HEK293 (cell line): ENCODE data around the gene ADAM33.

Source experiments
- CTCF ChIA-PET: fragments of 350-600 bp; formaldehyde crosslinking; extraction: SDS; loops from one replicate; lab custom pipeline; 2021; ENCODE audit warnings: antibody characterized with exemption; lab: Yijun Ruan, JAX
- POLR2A ChIA-PET: fragments of 300-600 bp; formaldehyde crosslinking; extraction: SDS; loops from one replicate; lab custom pipeline; 2020; ENCODE audit warnings: antibody characterized with exemption, inconsistent platforms; lab: Yijun Ruan, JAX
- H3K27ac ChIP-seq: fragments of 200-500 bp; sonication (Bioruptor generic); 2 replicates; pipeline ENCODE4 v1.5.1; 2014; ENCODE audit warnings: low read depth, low read length, control low read depth, inconsistent platforms; ENCODE audit errors: extremely low read depth
- H3K36me3 ChIP-seq, 2 experiments: fragments of 200-500 bp in 1 of 2; sonication (Bioruptor generic) in 1 of 2; 1 replicate in 1 of 2; 2 replicates in 1 of 2; pipeline ENCODE4 v1.5.1; 2014 to 2017; ENCODE audit warnings: inconsistent platforms in 2 of 2, low read length in 2 of 2; ENCODE audit not compliant: control insufficient read depth in 2 of 2, insufficient read depth in 1 of 2
- H3K4me1 ChIP-seq: fragments of 200-500 bp; sonication (Bioruptor generic); 2 replicates; pipeline ENCODE4 v1.5.1; 2014; ENCODE audit warnings: mild to moderate bottlenecking, low read length, inconsistent platforms; ENCODE audit not compliant: control insufficient read depth, insufficient read depth
- H3K4me3 ChIP-seq: 2 replicates; pipeline ENCODE4 v1.5.1; 2011; ENCODE audit warnings: low read depth, mild to moderate bottlenecking, control low read depth, low read length, moderate library complexity
- H3K9me3 ChIP-seq: fragments of 200-500 bp; sonication (Bioruptor generic); 2 replicates; pipeline ENCODE4 v1.5.1; 2014; ENCODE audit warnings: low read depth, low read length, inconsistent platforms; ENCODE audit not compliant: control insufficient read depth, insufficient read depth
- BCL11A ChIP-seq: fragments of 450-650 bp; formaldehyde crosslinking; IDR thresholded peaks from 2 replicates; pipeline ENCODE4 v1.5.1; 2016; ENCODE audit warnings: low read depth, missing biosample characterization, missing genetic modification characterization
- GFI1B ChIP-seq: fragments of 450-650 bp; formaldehyde crosslinking; IDR thresholded peaks from 2 replicates; pipeline ENCODE4 v1.5.1; 2016; ENCODE audit warnings: missing biosample characterization, missing genetic modification characterization
- HOXD13 ChIP-seq: sonication (generic); formaldehyde crosslinking; IDR thresholded peaks from 2 replicates; pipeline ENCODE4 v1.8.0; 2022; ENCODE audit warnings: missing genetic modification reagents, borderline replicate concordance
- OVOL3 ChIP-seq: fragments of 450-650 bp; formaldehyde crosslinking; IDR thresholded peaks from 2 replicates; pipeline ENCODE4 v1.5.1; 2016; ENCODE audit warnings: missing biosample characterization, missing genetic modification characterization
- PRDM1 ChIP-seq: fragments of 450-650 bp; formaldehyde crosslinking; IDR thresholded peaks from 2 replicates; pipeline ENCODE4; 2016; ENCODE audit warnings: missing biosample characterization, missing genetic modification characterization
- RBAK ChIP-seq: fragments of 450-650 bp; formaldehyde crosslinking; IDR thresholded peaks from 2 replicates; pipeline ENCODE4 v1.5.1; 2016; ENCODE audit warnings: missing biosample characterization, missing genetic modification characterization
- SP3 ChIP-seq: fragments of 450-650 bp; formaldehyde crosslinking; IDR thresholded peaks from 2 replicates; pipeline ENCODE4 v1.5.1; 2016; ENCODE audit warnings: missing biosample characterization, missing genetic modification characterization
- YY1 ChIP-seq: fragments of 450-650 bp; formaldehyde crosslinking; IDR thresholded peaks from 2 replicates; pipeline ENCODE4 v1.5.1; 2018; ENCODE audit warnings: missing biosample characterization, missing genetic modification characterization
- ZBTB17 ChIP-seq: fragments of 450-650 bp; formaldehyde crosslinking; IDR thresholded peaks from 2 replicates; pipeline ENCODE4 v1.5.1; 2016; ENCODE audit warnings: missing biosample characterization, missing genetic modification characterization
- ZBTB48 ChIP-seq: fragments of 450-650 bp; formaldehyde crosslinking; IDR thresholded peaks from 2 replicates; pipeline ENCODE4 v1.5.1; 2016; ENCODE audit warnings: missing biosample characterization, missing genetic modification characterization
- ZBTB6 ChIP-seq: fragments of 450-650 bp; formaldehyde crosslinking; IDR thresholded peaks from 2 replicates; pipeline ENCODE4 v1.5.1; 2017; ENCODE audit warnings: missing biosample characterization, missing genetic modification characterization
- ZFHX2 ChIP-seq: fragments of 450-650 bp; formaldehyde crosslinking; conservative IDR thresholded peaks from 2 replicates; pipeline ENCODE4 v1.5.1; 2016; ENCODE audit warnings: missing biosample characterization, missing genetic modification characterization
- ZFP3 ChIP-seq: fragments of 450-650 bp; formaldehyde crosslinking; IDR thresholded peaks from 2 replicates; pipeline ENCODE4 v1.5.1; 2016; ENCODE audit warnings: low read depth, missing biosample characterization, missing genetic modification characterization
- ZNF114 ChIP-seq: fragments of 450-650 bp; formaldehyde crosslinking; IDR thresholded peaks from 2 replicates; pipeline ENCODE4 v1.5.0; 2017; ENCODE audit warnings: missing biosample characterization, missing genetic modification characterization
- ZNF174 ChIP-seq: fragments of 450-650 bp; formaldehyde crosslinking; IDR thresholded peaks from 2 replicates; pipeline ENCODE4 v1.5.0; 2017; ENCODE audit warnings: missing biosample characterization, mild to moderate bottlenecking, missing genetic modification characterization
- ZNF214 ChIP-seq: fragments of 450-650 bp; formaldehyde crosslinking; IDR thresholded peaks from 2 replicates; pipeline ENCODE4 v1.5.1; 2017; ENCODE audit warnings: missing biosample characterization, mild to moderate bottlenecking, missing genetic modification characterization, borderline replicate concordance
- ZNF266 ChIP-seq: fragments of 450-650 bp; formaldehyde crosslinking; IDR thresholded peaks from 2 replicates; pipeline ENCODE4 v1.5.1; 2016; ENCODE audit warnings: missing biosample characterization, missing genetic modification characterization, low read depth
- ZNF48 ChIP-seq: fragments of 450-650 bp; formaldehyde crosslinking; IDR thresholded peaks from 2 replicates; pipeline ENCODE4 v1.5.1; 2016; ENCODE audit warnings: missing biosample characterization, missing genetic modification characterization
- ZNF521 ChIP-seq: fragments of 450-650 bp; formaldehyde crosslinking; IDR thresholded peaks from 2 replicates; pipeline ENCODE4 v1.5.1; 2017; ENCODE audit warnings: missing biosample characterization, mild to moderate bottlenecking, missing genetic modification characterization
- ZNF670 ChIP-seq: fragments of 450-650 bp; formaldehyde crosslinking; IDR thresholded peaks from 2 replicates; pipeline ENCODE4 v1.5.1; 2016; ENCODE audit warnings: missing biosample characterization, missing genetic modification characterization, low read depth
- ZNF701 ChIP-seq: fragments of 450-650 bp; formaldehyde crosslinking; IDR thresholded peaks from 2 replicates; pipeline ENCODE4 v1.5.1; 2016; ENCODE audit warnings: missing biosample characterization, missing genetic modification characterization
- ZNF704 ChIP-seq: fragments of 450-650 bp; formaldehyde crosslinking; IDR thresholded peaks from 2 replicates; pipeline ENCODE4 v1.5.1; 2016; ENCODE audit warnings: missing biosample characterization, missing genetic modification characterization
- ZNF747 ChIP-seq: fragments of 450-650 bp; formaldehyde crosslinking; IDR thresholded peaks from 2 replicates; pipeline ENCODE4 v1.5.1; 2016; ENCODE audit warnings: missing biosample characterization, missing genetic modification characterization
- ZNF768 ChIP-seq: fragments of 450-650 bp; formaldehyde crosslinking; IDR thresholded peaks from 2 replicates; pipeline ENCODE4 v1.5.1; 2018; ENCODE audit warnings: missing biosample characterization, mild to moderate bottlenecking, missing genetic modification characterization
- TF ChIP-seq, protein P1 (sequence below): fragments of 450-650 bp; formaldehyde crosslinking; IDR thresholded peaks from 2 replicates; pipeline ENCODE4 v1.5.1; 2016; ENCODE audit warnings: missing biosample characterization, missing genetic modification characterization
- TF ChIP-seq, protein P2 (sequence below): fragments of 450-650 bp; formaldehyde crosslinking; IDR thresholded peaks from 2 replicates; pipeline ENCODE4 v1.5.1; 2016; ENCODE audit warnings: missing biosample characterization, missing genetic modification characterization
- TF ChIP-seq, protein P3 (sequence below): fragments of 450-650 bp; formaldehyde crosslinking; IDR thresholded peaks from 2 replicates; pipeline ENCODE4 v1.5.1; 2016; ENCODE audit warnings: missing biosample characterization, missing genetic modification characterization

Gene ADAM33

GRCh38 chr20:3647473-3647872 is 34.3 kb downstream of the ADAM33 start:
- POLR2A ChIA-PET, result no interaction called here
- Histone ChIP-seq H3K4me3 (no peak overlapping the region), H3K4me1 (no peaks in the 10 kb centered on the region), H3K27ac (no peak overlapping the region), H3K36me3 (no peaks in the 10 kb centered on the region), H3K9me3 (no peaks in the 10 kb centered on the region)
- peak; percentile 71 for TF ChIP-seq ZBTB17 (tag by site-specific recombination)
- no peak for TF ChIP-seq OVOL3 (tag by site-specific recombination)
- TF ChIP-seq ZNF747 (tag by site-specific recombination), result no peak
- TF ChIP-seq PRDM1 (tag by site-specific recombination), result 0 out of 2 replicates have a peak, but pooled peaks have one; percentile 5
- CTCF ChIA-PET, result interaction anchor here (0.7 to 2.0 kb wide), 4 partner anchors 29 to 1602 kb away, joined by 3 to 10 read pairs (median 4); no protein-coding TSS in a partner anchor

DNA sequence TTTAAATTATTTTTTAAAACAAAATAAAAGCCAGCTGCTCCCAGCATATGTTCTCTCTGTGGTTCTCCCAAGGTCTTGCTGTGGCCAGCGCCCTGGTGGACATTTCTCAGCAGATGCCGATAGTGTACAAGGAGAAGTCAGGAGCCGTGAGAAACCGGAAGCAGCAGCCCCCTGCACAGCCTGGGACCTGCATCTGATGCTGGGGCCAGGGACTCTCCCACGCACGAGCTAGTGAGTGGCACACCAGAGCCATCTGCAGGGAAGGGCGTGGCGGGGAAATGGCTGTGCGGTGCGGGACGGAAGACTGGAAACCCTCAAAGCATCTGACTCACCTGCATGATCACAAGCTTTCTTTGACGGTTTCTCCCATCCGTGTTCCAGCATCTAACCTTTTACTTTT is 35.2 kb downstream of the ADAM33 start:
- TF ChIP-seq, protein P1, sequence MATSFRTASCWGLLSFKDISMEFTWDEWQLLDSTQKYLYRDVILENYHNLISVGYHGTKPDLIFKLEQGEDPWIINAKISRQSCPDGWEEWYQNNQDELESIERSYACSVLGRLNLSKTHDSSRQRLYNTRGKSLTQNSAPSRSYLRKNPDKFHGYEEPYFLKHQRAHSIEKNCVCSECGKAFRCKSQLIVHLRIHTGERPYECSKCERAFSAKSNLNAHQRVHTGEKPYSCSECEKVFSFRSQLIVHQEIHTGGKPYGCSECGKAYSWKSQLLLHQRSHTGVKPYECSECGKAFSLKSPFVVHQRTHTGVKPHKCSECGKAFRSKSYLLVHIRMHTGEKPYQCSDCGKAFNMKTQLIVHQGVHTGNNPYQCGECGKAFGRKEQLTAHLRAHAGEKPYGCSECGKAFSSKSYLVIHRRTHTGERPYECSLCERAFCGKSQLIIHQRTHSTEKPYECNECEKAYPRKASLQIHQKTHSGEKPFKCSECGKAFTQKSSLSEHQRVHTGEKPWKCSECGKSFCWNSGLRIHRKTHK (tag by site-specific recombination), result no peak
- no peak for TF ChIP-seq SP3 (tag by site-specific recombination)
- TF ChIP-seq RBAK (tag by site-specific recombination), result no peak
- no peak for TF ChIP-seq ZNF214 (tag by site-specific recombination)
- TF ChIP-seq ZNF266 (tag by site-specific recombination), result no peak
- TF ChIP-seq ZNF704 (tag by site-specific recombination), result no peak
- no peak for TF ChIP-seq ZNF670 (tag by site-specific recombination)
- TF ChIP-seq, protein P2, sequence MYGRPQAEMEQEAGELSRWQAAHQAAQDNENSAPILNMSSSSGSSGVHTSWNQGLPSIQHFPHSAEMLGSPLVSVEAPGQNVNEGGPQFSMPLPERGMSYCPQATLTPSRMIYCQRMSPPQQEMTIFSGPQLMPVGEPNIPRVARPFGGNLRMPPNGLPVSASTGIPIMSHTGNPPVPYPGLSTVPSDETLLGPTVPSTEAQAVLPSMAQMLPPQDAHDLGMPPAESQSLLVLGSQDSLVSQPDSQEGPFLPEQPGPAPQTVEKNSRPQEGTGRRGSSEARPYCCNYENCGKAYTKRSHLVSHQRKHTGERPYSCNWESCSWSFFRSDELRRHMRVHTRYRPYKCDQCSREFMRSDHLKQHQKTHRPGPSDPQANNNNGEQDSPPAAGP, result no peak
- TF ChIP-seq HOXD13, result no peak
- no peak for TF ChIP-seq ZNF701 (tag by site-specific recombination)
- Histone ChIP-seq H3K4me1 (no peaks in the 10 kb centered on the region), H3K9me3 (no peaks in the 10 kb centered on the region), H3K4me3 (no peak overlapping the region), H3K27ac (no peak overlapping the region), H3K36me3 (no peaks in the 10 kb centered on the region)
- ChIA-PET POLR2A (no interaction called here), CTCF (interaction anchor here (2.0 kb wide), 1 partner anchor 30 kb away, joined by 10 read pairs; no protein-coding TSS in a partner anchor)

GRCh38 chr20:3646067-3646440 is 35.8 kb downstream of the ADAM33 start:
- H3K27ac ChIP-seq, result no peak overlapping the region
- TF ChIP-seq BCL11A (tag by site-specific recombination), result no peak
- TF ChIP-seq ZNF768 (tag by site-specific recombination), result no peak
- TF ChIP-seq ZFHX2, result no peak
- no peak for TF ChIP-seq ZNF114
- TF ChIP-seq ZNF48 (tag by site-specific recombination), result no peak
- TF ChIP-seq ZBTB6 (tag by site-specific recombination), result no peak
- TF ChIP-seq ZNF521 (tag by site-specific recombination), result no peak
- TF ChIP-seq, protein P3, sequence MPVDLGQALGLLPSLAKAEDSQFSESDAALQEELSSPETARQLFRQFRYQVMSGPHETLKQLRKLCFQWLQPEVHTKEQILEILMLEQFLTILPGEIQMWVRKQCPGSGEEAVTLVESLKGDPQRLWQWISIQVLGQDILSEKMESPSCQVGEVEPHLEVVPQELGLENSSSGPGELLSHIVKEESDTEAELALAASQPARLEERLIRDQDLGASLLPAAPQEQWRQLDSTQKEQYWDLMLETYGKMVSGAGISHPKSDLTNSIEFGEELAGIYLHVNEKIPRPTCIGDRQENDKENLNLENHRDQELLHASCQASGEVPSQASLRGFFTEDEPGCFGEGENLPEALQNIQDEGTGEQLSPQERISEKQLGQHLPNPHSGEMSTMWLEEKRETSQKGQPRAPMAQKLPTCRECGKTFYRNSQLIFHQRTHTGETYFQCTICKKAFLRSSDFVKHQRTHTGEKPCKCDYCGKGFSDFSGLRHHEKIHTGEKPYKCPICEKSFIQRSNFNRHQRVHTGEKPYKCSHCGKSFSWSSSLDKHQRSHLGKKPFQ, result no peak
- no peak for TF ChIP-seq ZBTB48 (tag by site-specific recombination)
- no peak for TF ChIP-seq YY1 (tag by site-specific recombination)
- TF ChIP-seq ZNF174 (tag by site-specific recombination), result no peak
- TF ChIP-seq GFI1B, result no peak
- TF ChIP-seq ZFP3 (tag by site-specific recombination), result no peak

More at GRCh38 chr20:3646067-3646440, 35.8 kb downstream of the ADAM33 start:
- ChIA-PET POLR2A (no interaction called here), CTCF (interaction anchor here (2.0 kb wide), 1 partner anchor 31 kb away, joined by 10 read pairs; no protein-coding TSS in a partner anchor)
- H3K9me3 ChIP-seq, result no peaks in the 10 kb centered on the region
- no peaks in the 10 kb centered on the region for H3K36me3 ChIP-seq
- H3K4me3 ChIP-seq, result no peak overlapping the region
- H3K4me1 ChIP-seq, result no peaks in the 10 kb centered on the region
